Neuron (in vitro differentiated cells): ENCODE data around the gene RBM39.
"Not testable (repeated sequence)": the region's sequence is repeated elsewhere in the genome, so short reads cannot be mapped to it uniquely, and the experiment has no call there.

Source experiments
- H2AFZ ChIP-seq: one replicate; pipeline ENCODE4 v1.6.1; 2013; ENCODE audit warnings: low read depth, mild to moderate bottlenecking, inconsistent platforms, low read length, moderate library complexity
- H3K27me3 ChIP-seq: one replicate; pipeline ENCODE4 v1.6.1; 2013; ENCODE audit warnings: low read length; ENCODE audit not compliant: insufficient read depth
- H3K36me3 ChIP-seq: one replicate; pipeline ENCODE4 v1.6.1; 2013; ENCODE audit warnings: low read length; ENCODE audit not compliant: insufficient read depth
- H3K4me1 ChIP-seq: one replicate; pipeline ENCODE4 v1.6.1; 2013; ENCODE audit warnings: low read length; ENCODE audit not compliant: insufficient read depth
- H3K4me3 ChIP-seq: 2 replicates; pipeline ENCODE4 v1.5.1; 2013; ENCODE audit warnings: mild to moderate bottlenecking, low read length, moderate library complexity
- H3K9me3 ChIP-seq: one replicate; pipeline ENCODE4 v1.6.1; 2013; ENCODE audit warnings: low read length

The RBM39 gene

DNA sequence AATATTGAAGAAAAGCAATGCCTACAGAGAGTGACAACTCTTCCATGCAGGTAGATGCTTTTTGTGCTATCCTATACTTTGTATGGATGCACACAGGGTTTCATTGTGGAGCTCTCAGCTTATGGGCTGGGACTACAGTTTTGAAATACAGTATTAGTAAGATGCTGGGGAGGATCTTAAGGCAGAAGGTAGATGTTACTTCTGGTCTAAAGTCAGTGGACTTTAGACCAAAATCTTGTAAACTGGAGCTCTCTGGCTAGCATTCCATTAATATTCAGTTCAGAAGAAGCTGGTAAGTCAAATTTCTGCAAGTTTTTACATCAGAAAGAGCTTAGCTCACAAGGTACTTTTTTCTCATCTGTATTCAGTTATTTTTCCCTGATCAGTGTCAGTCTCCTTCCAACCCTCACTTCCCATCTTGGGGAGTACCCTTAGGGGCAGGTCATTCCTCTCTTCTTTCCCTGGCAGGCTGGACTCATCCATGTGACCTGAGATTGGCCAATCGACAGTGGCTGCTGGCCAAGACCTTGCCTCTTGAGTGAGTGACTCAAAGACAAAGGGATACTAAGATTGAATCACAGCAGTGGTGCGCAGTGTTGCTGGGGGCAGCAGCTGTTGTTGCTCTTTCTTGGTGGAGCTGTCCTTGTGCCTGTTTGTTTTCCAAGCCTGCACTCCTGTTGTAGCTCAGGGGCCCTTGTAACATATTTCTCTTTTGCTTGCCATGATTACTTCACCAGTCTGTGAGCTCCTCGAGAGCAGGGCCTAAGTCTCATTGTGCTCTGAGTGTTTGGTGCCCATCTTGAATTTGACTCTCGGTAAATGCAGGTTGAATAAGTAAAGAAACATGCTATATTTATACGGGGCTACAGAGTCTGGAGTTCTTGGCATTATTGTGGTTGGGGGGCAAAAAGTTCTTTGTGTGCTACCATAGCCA is 26.9 kb upstream of the RBM39 start:
- Histone ChIP-seq H3K4me3 (peak overlapping the region; percentile 14), H2AFZ (peak overlapping the region; percentile 27), H3K9me3 (no peaks in the 10 kb centered on the region), H3K27me3 (no peaks in the 10 kb centered on the region), H3K4me1 (peaks cover 22% of the 10 kb centered on the region), H3K36me3 (no peaks in the 10 kb centered on the region)

DNA sequence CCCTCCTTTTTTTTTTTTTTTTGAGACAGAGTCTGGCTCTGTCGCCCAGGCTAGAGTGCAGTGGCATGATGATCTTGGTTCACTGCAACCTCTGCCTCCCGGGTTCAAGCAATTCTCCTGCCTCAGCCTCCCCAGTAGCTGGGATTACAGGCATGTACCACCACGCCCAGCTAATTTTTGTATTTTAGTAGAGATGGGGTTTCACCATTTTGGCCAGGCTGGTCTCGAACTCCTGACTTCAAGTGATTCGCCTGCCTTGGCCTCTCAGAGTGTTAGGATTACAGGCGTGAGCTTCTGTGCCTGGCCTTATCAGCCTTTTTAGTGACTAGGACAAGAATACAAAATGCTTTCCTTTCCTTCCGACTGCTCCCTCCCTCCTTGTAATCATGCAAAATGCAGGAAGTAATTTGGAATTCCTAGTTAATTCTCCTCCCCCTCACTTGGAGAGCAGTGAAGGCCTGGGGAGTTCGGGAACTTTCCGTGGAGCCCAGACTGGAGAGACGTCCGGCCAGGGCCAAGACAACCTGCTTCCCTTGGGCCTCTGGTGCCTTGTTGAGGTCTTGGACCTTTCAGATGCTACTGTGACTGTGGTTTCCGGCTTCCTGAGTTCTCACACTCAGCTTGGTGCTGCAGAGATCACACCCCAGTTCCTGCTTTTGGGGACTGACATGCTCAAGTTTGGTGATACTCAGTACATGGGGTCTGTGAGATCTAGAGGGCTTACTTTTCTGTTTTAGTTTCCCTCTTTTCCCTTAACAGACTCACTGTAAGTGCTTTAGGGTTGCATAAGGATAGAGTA is 25.8 kb upstream of the RBM39 start:
- Histone ChIP-seq H3K4me3 (no peak overlapping the region), H3K36me3 (no peaks in the 10 kb centered on the region), H3K27me3 (no peaks in the 10 kb centered on the region), H3K9me3 (no peaks in the 10 kb centered on the region), H2AFZ (peak overlapping the region; percentile 27), H3K4me1 (peaks cover 14% of the 10 kb centered on the region)

DNA sequence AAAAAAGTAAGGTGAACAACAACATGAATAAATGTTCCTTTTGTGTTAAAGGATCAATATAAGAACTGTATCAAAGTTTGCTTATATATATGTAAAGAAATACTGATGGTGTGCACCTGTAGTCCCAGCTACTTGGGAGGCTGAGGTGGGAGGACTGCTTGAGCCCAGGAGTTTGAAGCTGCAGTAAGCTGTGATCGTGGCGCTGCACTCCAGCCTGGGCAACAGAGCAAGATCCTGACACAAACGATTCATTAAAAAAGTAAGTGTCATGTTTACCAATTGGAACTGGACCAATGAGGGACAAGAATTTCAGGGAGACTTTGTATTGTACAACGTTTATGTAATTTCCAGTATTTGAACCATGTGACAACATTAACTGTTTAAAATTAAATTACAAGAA is 24.8 kb upstream of the RBM39 start:
- Histone ChIP-seq H3K9me3 (no peaks in the 10 kb centered on the region), H3K36me3 (no peaks in the 10 kb centered on the region), H2AFZ (no peak overlapping the region), H3K4me1 (peaks cover 10% of the 10 kb centered on the region), H3K4me3 (no peak overlapping the region), H3K27me3 (no peaks in the 10 kb centered on the region)

DNA sequence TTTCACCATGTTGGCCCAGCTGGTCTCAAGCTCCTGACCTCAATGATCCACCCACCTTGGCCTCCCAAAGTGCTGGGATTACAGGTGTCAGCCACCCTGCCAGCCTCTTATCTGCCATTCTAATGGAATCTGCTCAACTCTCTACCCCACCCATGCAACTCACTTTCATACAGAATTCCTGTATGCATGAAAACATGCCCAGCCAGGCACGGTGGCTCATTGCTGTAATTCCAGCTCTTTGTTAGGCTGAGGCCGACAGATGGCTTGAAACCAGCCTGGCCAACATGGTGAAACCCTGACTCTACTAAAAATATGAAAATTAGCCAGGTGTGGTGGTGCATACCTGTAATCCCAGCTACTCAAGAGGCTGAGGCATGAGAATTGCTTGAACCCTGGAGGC is 22.9 kb upstream of the RBM39 start:
- not testable (repeated sequence) for H3K27me3 ChIP-seq, H3K4me3 ChIP-seq, H3K9me3 ChIP-seq, H2AFZ ChIP-seq, H3K36me3 ChIP-seq
- H3K4me1 ChIP-seq = peaks cover 10% of the 10 kb centered on the region

DNA sequence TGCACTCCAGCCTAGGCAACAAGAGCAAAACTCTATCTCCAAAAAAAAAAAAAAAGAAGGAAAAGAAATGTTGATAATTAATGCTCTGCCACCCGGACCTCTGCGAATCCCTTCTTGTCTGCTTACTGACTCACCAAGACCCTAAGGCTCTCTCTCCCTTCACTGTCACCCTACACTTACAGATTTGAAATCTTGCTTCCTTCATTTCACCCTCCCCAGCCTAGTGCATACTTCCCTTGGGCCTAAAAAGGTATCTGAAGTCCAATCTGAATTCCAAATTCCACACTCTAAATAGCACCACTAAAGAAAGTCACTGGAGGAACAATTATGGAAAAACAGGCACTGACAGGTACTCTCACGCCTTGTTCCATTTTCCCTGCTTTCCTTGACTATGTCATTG is 20.4 kb upstream of the RBM39 start:
- no peak overlapping the region for H2AFZ ChIP-seq

DNA sequence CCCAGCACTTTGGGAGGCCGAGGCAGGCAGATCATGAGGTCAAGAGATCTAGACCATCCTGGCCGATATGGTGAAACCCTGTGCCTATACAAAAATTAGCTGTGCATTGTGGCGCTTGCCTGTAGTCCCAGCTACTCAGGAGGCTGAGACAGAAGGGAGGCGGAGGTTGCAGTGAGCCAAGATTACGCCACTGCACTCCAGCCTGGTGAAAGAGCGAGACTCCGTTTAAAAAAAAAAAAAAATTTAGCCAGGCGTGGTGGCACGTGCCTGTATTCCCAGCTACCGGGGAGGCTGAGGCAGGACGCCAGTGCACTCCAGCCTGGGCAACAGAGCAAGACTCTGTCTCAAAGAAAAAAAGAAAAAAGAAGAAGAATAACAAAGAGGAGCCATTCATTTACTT is 19.5 kb upstream of the RBM39 start:
- H3K36me3 ChIP-seq, H3K9me3 ChIP-seq, H3K4me1 ChIP-seq, H3K27me3 ChIP-seq, H2AFZ ChIP-seq, H3K4me3 ChIP-seq: not testable (repeated sequence)

More for the DNA sequence above, 20.4 kb upstream of the RBM39 start:
- no peaks in the 10 kb centered on the region for H3K4me1 ChIP-seq
- H3K27me3 ChIP-seq = no peaks in the 10 kb centered on the region
- H3K9me3 ChIP-seq = no peaks in the 10 kb centered on the region
- no peaks in the 10 kb centered on the region for H3K36me3 ChIP-seq
- no peak overlapping the region for H3K4me3 ChIP-seq

DNA sequence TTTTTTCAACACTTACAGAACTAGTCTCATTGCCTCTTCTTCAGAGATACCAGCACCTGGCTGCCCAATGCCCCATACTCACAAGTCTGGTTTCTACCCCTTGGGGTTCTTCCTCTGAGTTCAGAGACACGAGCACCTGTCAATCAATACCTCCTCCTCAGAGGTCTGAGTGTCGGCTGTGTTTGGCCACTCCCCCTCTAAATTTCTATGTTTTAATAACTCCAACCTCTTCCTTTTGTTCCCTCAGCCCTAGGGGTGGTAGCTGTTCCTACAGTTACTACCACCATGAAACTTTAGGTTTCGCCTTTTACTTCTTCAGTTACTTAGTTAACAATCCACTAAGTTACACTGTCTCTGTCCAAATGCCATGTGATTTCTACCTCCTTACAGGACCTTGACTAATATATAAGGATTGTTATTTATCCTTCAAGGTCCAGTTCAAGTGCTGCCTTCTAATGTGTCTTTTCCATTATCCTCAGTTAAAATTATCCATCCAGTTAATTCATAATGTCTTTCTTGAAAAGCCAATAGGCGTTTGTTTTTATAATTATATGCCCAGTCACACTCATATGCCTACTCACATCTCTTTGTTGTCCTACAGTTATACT is 15.1 kb upstream of the RBM39 start:
- Histone ChIP-seq H3K27me3 (no peaks in the 10 kb centered on the region), H2AFZ (no peak overlapping the region), H3K4me3 (no peak overlapping the region), H3K36me3 (no peaks in the 10 kb centered on the region), H3K9me3 (no peaks in the 10 kb centered on the region), H3K4me1 (no peaks in the 10 kb centered on the region)

DNA sequence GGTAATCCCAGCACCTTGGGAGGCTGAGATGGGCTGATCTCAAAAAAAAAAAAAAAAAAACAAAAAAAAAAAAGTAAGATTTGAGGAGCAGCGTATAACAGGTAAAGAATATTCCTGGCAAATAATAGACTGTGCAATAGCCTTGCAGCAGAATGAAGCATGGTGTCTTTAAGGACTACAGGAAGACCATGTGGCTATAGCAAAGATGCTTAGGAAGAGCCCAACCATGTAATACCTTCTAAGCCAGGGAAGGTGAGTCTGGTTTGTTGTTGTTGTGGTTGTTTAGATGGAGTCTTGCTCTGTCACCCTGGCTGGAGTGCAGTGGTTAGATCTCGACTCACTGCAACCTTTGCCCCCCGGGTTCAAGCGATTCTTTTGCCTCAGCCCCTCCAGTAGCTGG is 14.3 kb upstream of the RBM39 start:
- H3K9me3 ChIP-seq = no peaks in the 10 kb centered on the region
- no peak overlapping the region for H2AFZ ChIP-seq
- H3K4me1 ChIP-seq = no peaks in the 10 kb centered on the region
- no peaks in the 10 kb centered on the region for H3K36me3 ChIP-seq
- no peak overlapping the region for H3K4me3 ChIP-seq
- H3K27me3 ChIP-seq = no peaks in the 10 kb centered on the region

DNA sequence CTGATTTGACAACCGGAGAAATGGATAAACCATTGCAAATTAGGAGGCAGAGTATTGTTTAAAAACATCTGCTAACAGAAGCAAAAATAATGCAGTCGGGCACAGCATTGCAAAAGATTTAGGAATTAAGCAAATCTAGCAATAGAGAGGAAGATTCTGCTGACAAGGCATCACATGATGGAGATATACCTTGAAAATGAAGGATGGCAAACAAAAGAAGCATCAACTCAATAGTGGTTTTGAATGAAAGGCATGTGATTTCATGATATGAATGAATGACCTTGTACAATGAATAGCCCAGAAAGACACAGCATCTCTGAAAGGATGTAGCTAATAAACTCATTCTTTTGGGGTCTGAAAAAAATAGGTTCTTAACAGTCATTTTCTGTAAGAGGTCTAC is 8.6 kb upstream of the RBM39 start:
- Histone ChIP-seq H3K36me3 (no peaks in the 10 kb centered on the region), H3K4me1 (peaks cover 7% of the 10 kb centered on the region), H3K9me3 (no peaks in the 10 kb centered on the region), H3K4me3 (no peak overlapping the region), H2AFZ (no peak overlapping the region), H3K27me3 (no peaks in the 10 kb centered on the region)

DNA sequence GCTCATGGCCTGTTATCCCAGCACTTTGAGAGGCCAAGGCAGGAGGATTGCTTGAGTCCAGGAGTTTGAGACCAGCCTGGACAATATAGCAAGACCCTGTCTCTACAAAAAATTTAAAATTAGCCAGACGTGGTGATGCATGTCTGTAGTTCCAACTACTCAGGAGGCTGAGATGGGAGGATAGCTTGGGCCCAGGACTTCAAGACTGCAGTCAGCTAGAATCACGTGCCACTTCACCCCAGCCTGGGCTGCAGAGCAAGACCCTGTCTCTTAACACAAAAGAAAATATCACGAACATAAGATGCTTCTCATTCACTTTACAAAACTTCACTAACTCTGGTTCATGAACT is 2.4 kb upstream of the RBM39 start:
- H3K27me3 ChIP-seq, H3K9me3 ChIP-seq, H3K4me3 ChIP-seq, H2AFZ ChIP-seq: not testable (repeated sequence)
- Histone ChIP-seq H3K4me1 (peaks cover 25% of the 10 kb centered on the region), H3K36me3 (peaks cover 14% of the 10 kb centered on the region)

DNA sequence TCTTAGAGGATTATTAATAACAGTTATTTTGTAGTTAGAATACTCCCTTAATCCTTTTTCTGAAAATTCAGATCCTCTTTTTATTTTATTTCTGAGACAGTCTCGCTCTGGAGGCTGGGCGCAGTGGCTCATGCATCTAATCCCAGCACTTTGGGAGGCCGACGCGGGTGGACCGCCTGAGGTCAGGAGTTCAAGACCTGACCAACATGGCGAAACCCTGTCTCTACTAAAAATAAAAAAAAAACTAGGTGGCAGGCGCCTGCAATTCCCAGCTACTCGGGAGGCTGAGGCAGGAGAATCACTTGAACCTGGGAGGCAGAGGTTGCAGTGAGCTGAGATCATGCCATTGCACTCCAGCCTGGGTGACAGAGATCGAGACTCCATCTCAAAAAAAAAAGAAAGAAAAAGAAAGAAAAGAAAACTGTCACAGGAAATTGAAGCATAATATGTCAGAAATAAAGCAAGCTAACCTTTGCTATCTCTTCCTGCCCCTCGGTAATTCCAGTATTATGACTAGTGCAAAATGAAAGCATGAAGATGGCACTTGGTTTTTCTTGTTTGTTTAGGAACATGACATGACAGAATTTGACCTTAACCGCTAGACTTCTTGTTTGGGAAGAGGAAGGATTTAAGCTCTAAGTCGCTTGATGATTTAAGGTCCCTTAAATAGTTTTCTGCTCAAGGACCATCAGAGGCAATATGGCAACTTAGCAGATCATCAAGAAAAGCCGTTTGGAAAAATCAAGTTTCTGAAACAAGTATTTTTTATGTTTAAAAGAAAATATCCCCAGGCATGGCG is 1.8 kb upstream of the RBM39 start:
- no peak overlapping the region for H2AFZ ChIP-seq
- H3K9me3 ChIP-seq = no peaks in the 10 kb centered on the region
- no peaks in the 10 kb centered on the region for H3K27me3 ChIP-seq
- H3K4me3 ChIP-seq = peak overlapping the region; percentile 80
- peaks cover 28% of the 10 kb centered on the region for H3K4me1 ChIP-seq
- peaks cover 19% of the 10 kb centered on the region for H3K36me3 ChIP-seq

DNA sequence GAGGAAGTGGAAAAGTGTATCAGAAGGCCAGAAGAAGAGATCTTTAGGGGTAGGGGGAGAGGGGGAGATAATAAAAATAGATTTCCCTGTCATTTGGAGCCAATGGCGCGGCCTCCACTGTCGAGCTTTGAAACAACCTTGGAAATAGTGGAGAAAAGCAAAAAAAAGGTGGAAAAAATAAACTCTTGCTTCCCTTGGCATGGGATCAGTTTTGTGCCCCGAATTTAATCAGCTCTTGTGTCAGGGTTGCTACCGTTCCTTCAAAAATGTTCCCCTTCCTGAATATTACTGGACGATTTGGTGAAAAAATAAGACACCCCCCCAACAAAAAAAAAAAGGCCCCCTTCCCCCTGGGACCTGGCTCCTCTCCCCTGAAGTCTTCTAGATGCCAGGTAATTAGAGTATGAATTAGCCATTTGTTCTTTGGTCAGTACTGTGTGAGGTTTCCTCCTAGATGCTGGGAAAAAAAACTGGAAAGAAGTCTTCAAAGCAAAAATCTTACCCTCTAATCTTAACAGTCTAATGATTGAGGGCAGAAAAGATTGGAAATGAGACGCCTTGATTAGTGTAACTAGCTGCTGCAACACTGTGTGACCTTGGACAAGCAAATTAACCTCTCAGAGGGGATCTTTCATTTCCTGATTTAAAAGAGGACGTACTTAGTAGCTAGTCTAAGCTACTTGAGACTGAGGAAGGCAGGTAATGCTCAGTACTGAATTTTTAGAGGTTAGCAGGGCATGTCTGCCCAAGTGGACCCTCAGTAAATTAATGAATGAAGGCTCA is 872 bp upstream of the RBM39 start:
- H3K4me1 ChIP-seq = peaks cover 28% of the 10 kb centered on the region
- peaks cover 29% of the 10 kb centered on the region for H3K36me3 ChIP-seq
- H3K9me3 ChIP-seq = no peaks in the 10 kb centered on the region
- H3K4me3 ChIP-seq = peak overlapping the region; percentile 80
- no peaks in the 10 kb centered on the region for H3K27me3 ChIP-seq
- H2AFZ ChIP-seq = no peak overlapping the region
